Right lobe of liver (tissue), 4 donors: ENCODE results near the gene PCDH19.

ENCODE experiments used
- POLR2A ChIP-seq: fragments of 450-650 bp; IDR thresholded peaks from one replicate; pipeline ENCODE4 v1.6.1; 2017; ENCODE audit warnings: antibody characterized with exemption, mild to moderate bottlenecking
- TF ChIP-seq, protein P1 (sequence below), 4 donors: fragments of 200-600 bp in 3 of 4; fragments of 450-650 bp in 1 of 4; IDR thresholded peaks; one replicate each; pipeline versions ENCODE4 v1.5.1 to v1.8.0; 2016 to 2022; ENCODE audit warnings: antibody characterized with exemption in 4 of 4, mild to moderate bottlenecking in 2 of 4
- donor health status: DM: no; HTN: no; CAD: no.
- donor health status: DM: no; HTN: no; CAD: no.
- donor health status: DM: no; HTN: yes; CAD: no.

DNA sequence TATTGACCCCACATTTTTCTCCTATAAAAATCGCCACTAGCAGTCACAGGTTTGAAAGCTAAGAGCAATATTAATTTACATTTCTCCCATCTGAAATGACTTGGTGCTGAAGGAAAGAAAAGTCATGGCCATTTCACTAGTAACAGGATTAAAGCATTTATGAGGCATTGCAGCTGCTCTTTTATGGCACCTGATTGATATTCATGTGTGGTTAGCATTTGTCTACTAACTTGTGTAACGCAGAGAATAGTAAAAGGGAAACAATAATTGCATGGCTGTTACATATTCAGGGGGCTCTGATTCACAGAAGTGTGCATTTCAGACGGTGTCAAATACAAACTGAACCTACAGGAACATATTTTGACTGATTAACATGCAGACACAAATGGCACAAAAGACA, 5.2 kb downstream of the PCDH19 start:
- TF ChIP-seq, protein P1, sequence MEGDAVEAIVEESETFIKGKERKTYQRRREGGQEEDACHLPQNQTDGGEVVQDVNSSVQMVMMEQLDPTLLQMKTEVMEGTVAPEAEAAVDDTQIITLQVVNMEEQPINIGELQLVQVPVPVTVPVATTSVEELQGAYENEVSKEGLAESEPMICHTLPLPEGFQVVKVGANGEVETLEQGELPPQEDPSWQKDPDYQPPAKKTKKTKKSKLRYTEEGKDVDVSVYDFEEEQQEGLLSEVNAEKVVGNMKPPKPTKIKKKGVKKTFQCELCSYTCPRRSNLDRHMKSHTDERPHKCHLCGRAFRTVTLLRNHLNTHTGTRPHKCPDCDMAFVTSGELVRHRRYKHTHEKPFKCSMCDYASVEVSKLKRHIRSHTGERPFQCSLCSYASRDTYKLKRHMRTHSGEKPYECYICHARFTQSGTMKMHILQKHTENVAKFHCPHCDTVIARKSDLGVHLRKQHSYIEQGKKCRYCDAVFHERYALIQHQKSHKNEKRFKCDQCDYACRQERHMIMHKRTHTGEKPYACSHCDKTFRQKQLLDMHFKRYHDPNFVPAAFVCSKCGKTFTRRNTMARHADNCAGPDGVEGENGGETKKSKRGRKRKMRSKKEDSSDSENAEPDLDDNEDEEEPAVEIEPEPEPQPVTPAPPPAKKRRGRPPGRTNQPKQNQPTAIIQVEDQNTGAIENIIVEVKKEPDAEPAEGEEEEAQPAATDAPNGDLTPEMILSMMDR (IDR thresholded peaks at IDR 0.05): no peak
- no peak for TF ChIP-seq POLR2A
